ENCODE data around the gene PVRIG. TPM values are rescaled to one million over a fixed set of nuclear protein-coding genes. Genes with fewer than 3 reads are reported as not detected.
"Not testable (repeated sequence)": the region's sequence is repeated elsewhere in the genome, so short reads cannot be mapped to it uniquely, and the experiment has no call there.

The PVRIG gene
- total RNA-seq (2021; fragmentation: NEBNext Ultra II Directional; extraction: Animal tissue kit (Norgen Biotek cat#: 25700)) (not detected in 2 replicates), polyA plus RNA-seq (2011; rRNA removed) (0.15 TPM in 1 of 2 replicates, not detected in the other), polyA minus RNA-seq (2011; rRNA and poly(A)+ RNA removed) (not detected in 2 replicates)
- not detected for polyA plus RNA-seq (2011; cell fraction: cytosol; rRNA removed)
- not detected for polyA plus RNA-seq (2011; cell fraction: nucleus; rRNA removed)
- polyA plus RNA-seq (2012, experiment 1 of 2) = 0.80 to 2.2 TPM (median 1.2 TPM) in 4 replicates
- 2.1 TPM for polyA plus RNA-seq (2012, experiment 2 of 2)
- not detected for polyA plus RNA-seq (2013, experiment 1 of 2)
- polyA plus RNA-seq (2013, experiment 2 of 2) = not detected
- polyA minus RNA-seq (2011; cell fraction: cytosol; rRNA and poly(A)+ RNA removed) = not detected
- polyA minus RNA-seq (2011; cell fraction: nucleus; rRNA and poly(A)+ RNA removed) = not detected
- long read RNA-seq, experiment 1 = 0 reads
- long read RNA-seq, experiment 2 = 0 reads

GRCh38 chr7:100219801-100220585 is at the start of gene PVRIG:
Gene PVRIG, plus strand, starts transcription at chr7:100219949. Its CDS starts 22 bp downstream, at chr7:100219971.
- not testable (repeated sequence) for H3K4me2 ChIP-seq (ENCODE audit: insufficient read depth in 1 of 2, low read depth in 2 of 2, low read length in 2 of 2); H2AFZ ChIP-seq (ENCODE audit: low read length); H4K91ac ChIP-seq (replicated peaks; ENCODE audit: insufficient read length, low read length); H2AK5ac ChIP-seq (ENCODE audit: low read depth, low read length); H3K4me3 ChIP-seq (ENCODE audit: extremely low read depth in 1 of 4, insufficient read depth in 2 of 4, low read depth in 3 of 4, low read length in 4 of 4); H3K79me2 ChIP-seq (ENCODE audit: control insufficient read depth in 1 of 2, insufficient read depth in 2 of 2, low read length in 2 of 2); H2BK20ac ChIP-seq (ENCODE audit: low read length); H4K5ac ChIP-seq (ENCODE audit: insufficient read length, low read depth, low read length); H3K23ac ChIP-seq (ENCODE audit: insufficient read length); H3K27ac ChIP-seq (ENCODE audit: low read depth, low read length); H3K4me1 ChIP-seq (replicated peaks in 1 of 4; ENCODE audit: control insufficient read depth in 3 of 4, insufficient read depth in 4 of 4, low read length in 3 of 4); H4K20me1 ChIP-seq (replicated peaks in 1 of 2; ENCODE audit: control insufficient read depth in 1 of 2, insufficient read depth in 2 of 2, low read length in 2 of 2); H3K27me3 ChIP-seq (replicated peaks in 1 of 4; ENCODE audit: control insufficient read depth in 3 of 4, extremely low read depth in 1 of 4, insufficient read depth in 3 of 4, low read length in 3 of 4); H3K79me1 ChIP-seq (ENCODE audit: low read depth, low read length); FAIRE-seq; H2BK120ac ChIP-seq (replicated peaks; ENCODE audit: low read depth, low read length); H2BK15ac ChIP-seq (ENCODE audit: low read length); H3K23me2 ChIP-seq (ENCODE audit: low read depth, low read length); H3K14ac ChIP-seq (ENCODE audit: insufficient read length); H3K56ac ChIP-seq (replicated peaks; ENCODE audit: insufficient read length, low read depth, low read length); H3K9me3 ChIP-seq (ENCODE audit: insufficient read depth in 2 of 2, low read depth in 1 of 2, low read length in 1 of 2); H3K18ac ChIP-seq (ENCODE audit: extremely low read depth, low read length); H3K36me3 ChIP-seq (ENCODE audit: control insufficient read depth in 2 of 4, insufficient read depth in 4 of 4, low read length in 3 of 4); DNase-seq (ENCODE audit: low read depth in 1 of 2, low spot score in 2 of 2); H2BK12ac ChIP-seq (ENCODE audit: low read depth, low read length); H3K9ac ChIP-seq (replicated peaks in 1 of 4; ENCODE audit: extremely low read depth in 1 of 4, low read depth in 3 of 4, low read length in 3 of 4); H2BK5ac ChIP-seq (ENCODE audit: low read depth, low read length); H3K4ac ChIP-seq (replicated peaks; ENCODE audit: insufficient read length, low read depth, low read length)
- H4K8ac ChIP-seq (ENCODE audit: extremely low read depth, insufficient read depth, low read length) = peak within 1 kb of the TSS; percentile 68; the same call in 1 of the 2 replicates
- ChIA-PET POLR2A (ENCODE audit: partially characterized antibody) (interaction anchor here (0.6 to 1.2 kb wide), 2 partner anchors 10 to 118 kb away, joined by 3 read pairs; no protein-coding TSS in a partner anchor), CTCF (ENCODE audit: partially characterized antibody) (interaction anchor here (1.4 to 5.1 kb wide), 3 partner anchors 37 to 88 kb away, joined by 3 to 47 read pairs (median 4); no protein-coding TSS in a partner anchor)
- WGBS, 2 experiments (ENCODE audit: extremely low coverage in 1 of 2, insufficient coverage in 1 of 2, insufficient read length in 1 of 2, insufficient replicate concordance in 2 of 2, low coverage in 1 of 2, low lambda C conversion rate in 2 of 2, missing lambda C conversion rate in 1 of 2) = 91% methylated on average over 17 of the region's 27 CpGs; no CpG with 5 or more reads in 1 of the 2 experiments
